Activated CD4-positive, alpha-beta T cell treated with anti-CD3 and anti-CD28 coated beads for 1 hour (primary cell): ENCODE results near the gene RAB44.

Experiments used
- DNase-seq: peaks from one replicate; pipeline ENCODE4 v3.0.0-alpha.2; 2020

Gene RAB44

GRCh38 chr6:36734486-36735060, 36.9 kb downstream of the RAB44 start:
- DNase-seq = no peak

GRCh38 chr6:36735110-36736071, 37.8 kb downstream of the RAB44 start:
- no peak for DNase-seq

GRCh38 chr6:36737043-36737785, 39.6 kb downstream of the RAB44 start:
- no peak for DNase-seq

GRCh38 chr6:36738108-36738507, 40.5 kb downstream of the RAB44 start:
- no peak for DNase-seq

GRCh38 chr6:36739947-36740817, 42.6 kb downstream of the RAB44 start:
- no peak for DNase-seq

GRCh38 chr6:36740818-36741179, 43.2 kb downstream of the RAB44 start:
- no peak for DNase-seq

- no peak for DNase-seq
Observed at GRCh38 chr6:36742146-36742545, 44.5 kb downstream of the RAB44 start.

- DNase-seq = no peak
Observed at GRCh38 chr6:36743032-36743431, 45.4 kb downstream of the RAB44 start.

- no peak for DNase-seq
Observed at GRCh38 chr6:36743538-36744303, 46.1 kb downstream of the RAB44 start.

GRCh38 chr6:36744304-36744673, 46.7 kb downstream of the RAB44 start:
- DNase-seq = no peak

GRCh38 chr6:36745283-36745682, 47.7 kb downstream of the RAB44 start:
- no peak for DNase-seq

- DNase-seq = no peak
Observed at GRCh38 chr6:36745836-36746235, 48.2 kb downstream of the RAB44 start.

GRCh38 chr6:36746251-36746650, 48.6 kb downstream of the RAB44 start:
- no peak for DNase-seq

- DNase-seq = no peak
Observed at GRCh38 chr6:36749829-36750489, 52.3 kb downstream of the RAB44 start.

- DNase-seq = no peak
Observed at GRCh38 chr6:36751091-36751490, 53.5 kb downstream of the RAB44 start.

- no peak for DNase-seq
Observed at GRCh38 chr6:36751833-36752186, 54.2 kb downstream of the RAB44 start.

GRCh38 chr6:36752187-36752885, 54.7 kb downstream of the RAB44 start:
- DNase-seq = no peak

- no peak for DNase-seq
Observed at GRCh38 chr6:36752886-36753506, 55.4 kb downstream of the RAB44 start.

GRCh38 chr6:36753671-36754405, 56.2 kb downstream of the RAB44 start:
- no peak for DNase-seq
